ENCODE data around the gene TBCCD1. TPM values are rescaled to one million over a fixed set of nuclear protein-coding genes. Genes with fewer than 3 reads are reported as not detected.

The TBCCD1 gene
- total RNA-seq, 1 donor from 2014 or later: 10.6 TPM

- Histone ChIP-seq H3K27ac (no peak overlapping the region), H3K4me1 (no peaks in the 10 kb centered on the region), H3K9me3 (no peaks in the 10 kb centered on the region), H3K27me3 (no peaks in the 10 kb centered on the region), H3K36me3 (no peaks in the 10 kb centered on the region), H3K4me3 (no peak overlapping the region)
- TF ChIP-seq CTCF (IDR thresholded peaks at IDR 0.05) (no peak), POLR2A (IDR thresholded peaks at IDR 0.05) (no peak), POLR2AphosphoS5 (IDR thresholded peaks at IDR 0.05; ENCODE audit: insufficient read depth in 1 of 2, low read depth in 1 of 2) (no peak)
- DNase-seq (ENCODE audit: extremely low spot score in 2 of 2): no peak
- intact Hi-C loops (cut with DNase I): no loop called here
These were observed 56.6 kb downstream of the TBCCD1 start for GRCh38 chr3:186510374-186511079.

GRCh38 chr3:186509423-186509822 is 57.7 kb downstream of the TBCCD1 start:
- H3K27me3 ChIP-seq: no peaks in the 10 kb centered on the region
- H3K27ac ChIP-seq: no peak overlapping the region
- no peak for TF ChIP-seq CTCF (IDR thresholded peaks at IDR 0.05)
- no peak for TF ChIP-seq POLR2AphosphoS5 (IDR thresholded peaks at IDR 0.05; ENCODE audit: insufficient read depth in 1 of 2, low read depth in 1 of 2)
- no peak for TF ChIP-seq POLR2A (IDR thresholded peaks at IDR 0.05)
- no peaks in the 10 kb centered on the region for H3K36me3 ChIP-seq
- no peak overlapping the region for H3K4me3 ChIP-seq
- DNase-seq (ENCODE audit: extremely low spot score in 2 of 2): no peak
- H3K4me1 ChIP-seq: no peaks in the 10 kb centered on the region
- H3K9me3 ChIP-seq: no peaks in the 10 kb centered on the region
- intact Hi-C loops (cut with DNase I): no loop called here

- Histone ChIP-seq H3K27ac (no peak overlapping the region), H3K36me3 (no peaks in the 10 kb centered on the region), H3K27me3 (no peaks in the 10 kb centered on the region), H3K4me1 (no peaks in the 10 kb centered on the region), H3K9me3 (no peaks in the 10 kb centered on the region), H3K4me3 (no peak overlapping the region)
- TF ChIP-seq POLR2A (IDR thresholded peaks at IDR 0.05) (no peak), POLR2AphosphoS5 (IDR thresholded peaks at IDR 0.05; ENCODE audit: insufficient read depth in 1 of 2, low read depth in 1 of 2) (no peak), CTCF (IDR thresholded peaks at IDR 0.05) (no peak)
- intact Hi-C loops (cut with DNase I): no loop called here
- peak in 1 of 2 donors; percentile 61 for DNase-seq (ENCODE audit: extremely low spot score in 2 of 2)
These were observed 60.3 kb downstream of the TBCCD1 start for GRCh38 chr3:186506857-186507256.

- Histone ChIP-seq H3K27me3 (no peaks in the 10 kb centered on the region), H3K27ac (no peak overlapping the region), H3K4me3 (no peak overlapping the region), H3K4me1 (no peaks in the 10 kb centered on the region), H3K9me3 (no peaks in the 10 kb centered on the region), H3K36me3 (no peaks in the 10 kb centered on the region)
- no peak for DNase-seq (ENCODE audit: extremely low spot score in 2 of 2)
- TF ChIP-seq POLR2AphosphoS5 (IDR thresholded peaks at IDR 0.05; ENCODE audit: insufficient read depth in 1 of 2, low read depth in 1 of 2) (no peak), POLR2A (IDR thresholded peaks at IDR 0.05) (no peak), CTCF (IDR thresholded peaks at IDR 0.05) (no peak)
- intact Hi-C loops (cut with DNase I): no loop called here
These were observed 60.9 kb downstream of the TBCCD1 start for GRCh38 chr3:186506191-186506739.
